ENCODE data around the gene FKBP9.
"Not testable (repeated sequence)": the region's sequence is repeated elsewhere in the genome, so short reads cannot be mapped to it uniquely, and the experiment has no call there.

FKBP9 gene

DNA sequence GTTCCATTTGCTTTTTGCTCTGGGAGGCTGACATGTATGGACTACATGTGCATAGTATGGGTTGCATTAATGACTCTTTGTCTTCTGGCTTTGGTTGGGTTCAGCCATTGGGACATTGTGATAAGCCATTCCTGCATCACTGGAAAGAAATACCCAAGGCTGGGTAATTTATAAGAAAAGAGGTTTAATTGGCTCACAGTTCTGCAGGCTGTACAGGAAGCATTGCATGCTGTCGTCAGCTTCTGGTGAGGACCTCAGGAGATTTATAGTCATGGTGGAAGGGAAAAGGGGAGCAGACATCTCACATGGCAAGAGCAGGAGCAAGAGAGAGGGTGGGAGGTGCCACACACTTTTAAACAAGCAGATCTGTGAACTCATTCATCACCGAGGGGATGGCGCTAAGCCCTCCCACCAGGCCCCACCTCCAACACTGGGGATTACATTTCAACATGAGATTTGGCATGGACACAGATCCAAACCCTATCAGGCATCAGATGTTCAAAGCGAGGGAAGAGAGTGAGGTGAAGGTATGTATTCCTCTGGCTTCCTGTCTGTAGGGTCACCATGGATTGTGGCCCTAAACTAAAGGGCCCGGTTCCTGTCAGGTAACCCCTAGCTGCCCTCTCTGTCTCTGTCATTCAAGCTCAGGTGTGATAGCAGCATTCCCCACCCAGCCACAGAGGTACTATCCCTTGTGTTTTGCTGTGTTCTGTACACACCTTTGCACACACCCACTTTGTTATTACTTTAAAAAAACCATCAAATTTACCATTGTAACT, 9.4 kb downstream of the FKBP9 start:
- DNase-seq; H3K27me3 ChIP-seq; H3K27ac ChIP-seq; H3K4me3 ChIP-seq; intact Hi-C loops (cut with DNase I; ENCODE audit: low total_unique reads); H3K36me3 ChIP-seq; H3K4me1 ChIP-seq; H3K9me3 ChIP-seq: not testable (repeated sequence)

DNA sequence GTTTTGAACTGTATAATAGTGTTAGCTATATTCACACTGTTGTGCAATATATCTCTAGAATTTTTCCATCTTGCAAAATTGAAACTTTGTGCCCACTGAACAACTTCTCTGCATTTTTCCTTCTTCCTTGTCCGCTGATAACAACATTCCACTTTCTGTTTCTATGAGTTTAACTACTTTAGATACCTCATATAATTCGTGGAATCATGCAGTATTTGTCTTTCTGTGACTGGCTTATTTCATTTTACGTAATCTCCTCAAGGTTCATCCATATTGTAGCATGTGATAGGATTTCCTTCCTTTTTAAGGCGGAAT, 10.0 kb downstream of the FKBP9 start:
- H3K4me1 ChIP-seq; DNase-seq; H3K27me3 ChIP-seq; H3K36me3 ChIP-seq; H3K4me3 ChIP-seq; intact Hi-C loops (cut with DNase I; ENCODE audit: low total_unique reads); H3K9me3 ChIP-seq; H3K27ac ChIP-seq: not testable (repeated sequence)

DNA sequence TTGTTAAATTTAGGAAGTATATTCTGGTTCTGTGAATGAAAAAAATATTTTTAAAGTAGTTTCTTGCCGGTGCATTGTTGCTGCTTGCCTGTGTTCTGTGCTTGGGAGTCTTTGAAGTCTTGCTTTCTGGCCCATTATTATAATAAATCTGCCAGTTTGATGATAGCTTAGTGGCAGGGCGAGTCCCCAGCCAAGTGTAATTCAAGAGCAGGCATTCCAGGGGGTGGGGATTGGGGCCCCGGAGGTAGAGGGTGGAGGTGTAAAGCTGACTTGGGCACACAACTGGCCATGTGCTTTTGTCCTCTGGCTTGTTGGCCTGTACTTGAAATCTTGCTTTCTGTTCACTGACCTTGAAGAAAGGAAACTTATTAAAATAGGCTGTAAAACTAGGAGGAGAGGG, 14.7 kb downstream of the FKBP9 start:
- DNase-seq; H3K27ac ChIP-seq; H3K4me1 ChIP-seq; intact Hi-C loops (cut with DNase I; ENCODE audit: low total_unique reads); H3K36me3 ChIP-seq; H3K27me3 ChIP-seq; H3K9me3 ChIP-seq; H3K4me3 ChIP-seq: not testable (repeated sequence)

DNA sequence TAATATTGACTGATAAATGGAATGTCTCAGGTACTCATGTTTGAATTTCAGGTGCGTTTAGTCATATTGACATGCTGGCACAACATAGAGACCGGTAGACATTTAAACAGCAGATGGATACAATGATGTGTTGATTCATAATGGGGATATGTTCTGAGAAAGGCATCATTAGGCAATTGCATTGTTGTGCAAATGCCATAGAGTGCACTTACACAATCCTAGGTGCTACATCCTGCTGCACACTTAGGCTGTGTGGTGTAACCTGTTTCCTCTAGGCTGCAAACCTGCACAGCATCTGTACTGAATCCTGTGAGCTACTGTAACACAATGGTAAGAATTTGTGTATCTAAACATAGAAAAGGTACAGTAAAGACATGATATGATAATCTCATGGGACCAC, 19.9 kb downstream of the FKBP9 start:
- peaks cover 9 to 13% (median 11%) of the 10 kb centered on the region in 3 donors for H3K36me3 ChIP-seq
- H3K4me3 ChIP-seq; H3K27me3 ChIP-seq; intact Hi-C loops (cut with DNase I; ENCODE audit: low total_unique reads); DNase-seq; H3K4me1 ChIP-seq; H3K27ac ChIP-seq; H3K9me3 ChIP-seq: not testable (repeated sequence)

DNA sequence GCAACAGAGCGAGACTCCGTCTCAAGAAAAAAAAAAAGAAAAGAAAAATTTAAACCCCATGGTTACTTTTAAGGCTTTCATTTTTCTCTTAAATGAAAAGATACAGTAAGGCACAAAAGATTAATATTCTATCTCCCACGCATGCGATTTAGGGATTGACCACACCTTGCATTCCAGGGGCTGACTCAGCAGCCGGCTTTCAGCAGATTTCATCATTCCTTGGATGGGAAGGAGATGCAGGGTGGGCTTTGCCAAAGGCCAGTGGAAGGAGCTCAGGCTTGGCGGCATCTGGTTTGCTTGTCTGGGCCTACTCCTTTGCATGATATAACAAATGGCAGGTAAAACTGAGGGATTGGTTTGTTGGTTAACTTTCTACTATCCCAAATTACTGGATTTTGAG, 22.0 kb downstream of the FKBP9 start:
- peaks cover 11 to 14% (median 11%) of the 10 kb centered on the region in 3 donors for H3K36me3 ChIP-seq
- H3K27me3 ChIP-seq; intact Hi-C loops (cut with DNase I; ENCODE audit: low total_unique reads); H3K4me1 ChIP-seq; H3K9me3 ChIP-seq; DNase-seq; H3K27ac ChIP-seq; H3K4me3 ChIP-seq: not testable (repeated sequence)

DNA sequence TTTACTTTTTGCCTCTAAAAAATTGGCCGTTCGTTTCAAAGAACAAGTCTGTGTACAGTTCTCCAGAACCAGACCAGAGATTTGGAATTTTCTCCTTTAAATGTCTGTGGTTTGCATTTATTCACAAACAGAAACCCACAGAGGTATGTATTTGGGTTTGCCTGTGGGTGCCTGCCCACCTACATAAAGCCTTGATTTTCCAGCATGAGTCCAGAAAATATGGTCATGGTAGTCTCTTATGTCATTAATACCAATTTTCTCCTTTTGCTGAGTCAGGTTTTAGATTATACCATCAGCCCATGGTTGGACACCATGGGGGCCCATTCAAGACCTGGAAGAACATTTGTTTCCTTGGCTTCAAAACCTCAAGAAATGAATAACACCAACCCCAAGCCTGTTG, 22.7 kb downstream of the FKBP9 start:
- H3K27me3 ChIP-seq; H3K4me3 ChIP-seq; H3K9me3 ChIP-seq; H3K4me1 ChIP-seq; intact Hi-C loops (cut with DNase I; ENCODE audit: low total_unique reads); DNase-seq; H3K27ac ChIP-seq: not testable (repeated sequence)
- peaks cover 11 to 15% (median 14%) of the 10 kb centered on the region in 3 donors for H3K36me3 ChIP-seq

DNA sequence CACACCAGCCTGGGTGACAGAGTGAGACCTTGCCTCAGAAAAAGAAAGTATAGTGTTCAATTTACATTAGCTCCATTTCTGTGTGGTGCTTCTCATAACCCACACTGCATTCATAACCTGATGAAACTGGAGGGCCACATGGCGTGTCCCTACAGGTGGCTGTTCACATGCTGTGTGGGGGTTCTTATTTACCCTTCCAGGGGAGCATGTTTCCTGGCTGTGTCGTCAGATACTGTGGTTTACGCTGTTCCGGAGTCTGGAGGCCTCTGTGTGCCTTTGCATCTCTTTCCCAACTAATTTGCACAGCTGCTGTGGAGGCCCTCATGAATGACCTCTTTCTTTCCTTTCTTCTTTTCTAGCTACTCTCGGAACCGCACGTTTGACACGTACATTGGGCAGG, 30.9 kb downstream of the FKBP9 start:
- H3K4me1 ChIP-seq; DNase-seq; H3K9me3 ChIP-seq; intact Hi-C loops (cut with DNase I; ENCODE audit: low total_unique reads); H3K27me3 ChIP-seq; H3K27ac ChIP-seq; H3K4me3 ChIP-seq: not testable (repeated sequence)
- H3K36me3 ChIP-seq, result peaks cover 3 to 20% (median 15%) of the 10 kb centered on the region in 3 donors

DNA sequence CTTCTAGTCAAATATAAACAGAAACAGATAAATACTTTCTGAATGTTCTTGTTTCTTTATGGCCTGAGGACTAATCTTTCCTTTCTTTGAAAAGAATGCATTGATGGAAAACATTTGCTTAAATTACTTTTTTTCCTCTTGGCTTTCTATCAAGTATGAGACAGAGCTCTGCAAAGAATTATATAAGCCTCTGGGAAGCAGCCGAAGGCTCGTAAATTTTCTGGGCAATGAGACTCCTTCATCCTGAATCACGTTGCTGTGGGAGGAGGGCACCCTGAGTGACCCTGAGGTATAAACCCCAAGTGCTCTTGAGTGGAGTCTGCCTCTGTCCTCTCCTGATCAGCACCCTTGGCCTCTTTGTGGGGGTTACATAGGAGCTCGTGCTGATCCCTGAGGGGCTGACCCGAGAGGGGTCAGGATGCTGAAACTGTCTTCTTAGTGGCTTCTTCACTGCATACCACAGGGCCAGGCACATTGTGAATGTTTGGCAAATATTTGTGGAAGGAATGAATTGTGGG, 33.9 kb downstream of the FKBP9 start:
- intact Hi-C loops (cut with DNase I; ENCODE audit: low total_unique reads), result not testable (repeated sequence)
- peak overlapping the region in 1 of 2 donors; percentile 43 for H3K27ac ChIP-seq
- peaks cover under 1 to 10% (median 3%) of the 10 kb centered on the region in 3 donors for H3K36me3 ChIP-seq

DNA sequence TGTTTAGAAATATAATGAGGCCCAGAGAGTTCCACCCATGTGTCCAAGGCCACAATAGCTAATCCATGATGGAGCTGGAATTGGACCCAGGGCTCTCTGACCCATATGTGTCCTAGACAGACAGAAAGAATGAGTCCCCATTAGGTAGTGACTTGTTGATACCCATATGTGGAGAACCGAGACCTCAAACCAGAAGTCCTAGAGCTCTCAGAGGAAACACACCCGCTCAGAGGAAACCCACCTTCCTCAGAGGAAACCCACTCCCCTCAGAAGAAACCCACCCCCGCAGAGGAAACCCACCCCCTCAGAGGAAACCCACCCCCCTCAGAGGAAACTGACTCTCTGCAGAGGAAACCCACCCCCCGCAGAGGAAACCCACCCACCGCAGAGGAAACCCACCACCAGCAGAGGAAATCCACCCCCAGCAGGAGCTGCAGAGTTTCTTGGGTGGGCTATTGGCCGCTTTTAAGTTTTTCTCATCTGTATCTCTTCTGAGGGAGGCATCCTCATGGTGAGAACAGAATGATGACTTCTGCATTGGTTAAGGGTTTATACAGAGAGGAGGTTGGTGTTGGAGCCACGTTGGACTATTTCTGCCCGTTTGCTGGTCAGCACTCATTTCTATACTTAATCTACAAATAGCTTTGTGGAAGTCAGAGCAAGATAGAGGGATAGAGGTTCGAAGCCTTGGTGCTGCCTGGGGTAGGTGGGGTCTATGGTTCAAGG, 34.9 kb downstream of the FKBP9 start:
- H3K4me3 ChIP-seq; H3K27me3 ChIP-seq; H3K27ac ChIP-seq; intact Hi-C loops (cut with DNase I; ENCODE audit: low total_unique reads); H3K36me3 ChIP-seq; H3K4me1 ChIP-seq; H3K9me3 ChIP-seq; DNase-seq: not testable (repeated sequence)

More for the DNA sequence above, 33.9 kb downstream of the FKBP9 start:
- not testable (repeated sequence) for H3K4me3 ChIP-seq, H3K9me3 ChIP-seq, H3K27me3 ChIP-seq, H3K4me1 ChIP-seq, DNase-seq

DNA sequence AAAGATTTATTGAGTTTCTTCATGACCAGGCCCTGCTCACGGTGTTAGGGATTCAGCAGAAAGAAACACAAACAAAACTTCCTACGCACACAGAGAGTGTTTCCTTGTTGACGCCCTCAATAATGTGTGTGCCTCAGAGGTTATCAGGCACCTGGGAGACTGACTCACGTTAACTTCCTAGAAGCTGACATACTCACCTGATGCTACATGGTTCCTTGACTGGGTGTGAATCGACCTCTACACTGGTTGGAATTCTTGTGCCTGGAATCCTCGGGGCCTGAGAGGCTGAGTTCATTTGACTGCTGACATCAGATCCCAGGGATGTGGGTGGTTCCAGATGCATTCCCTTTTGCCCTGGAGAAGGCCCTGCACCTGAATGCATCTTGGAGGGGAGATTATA, 35.5 kb downstream of the FKBP9 start:
- H3K27ac ChIP-seq; H3K27me3 ChIP-seq; H3K4me1 ChIP-seq; H3K4me3 ChIP-seq; DNase-seq; H3K9me3 ChIP-seq; H3K36me3 ChIP-seq; intact Hi-C loops (cut with DNase I; ENCODE audit: low total_unique reads): not testable (repeated sequence)

DNA sequence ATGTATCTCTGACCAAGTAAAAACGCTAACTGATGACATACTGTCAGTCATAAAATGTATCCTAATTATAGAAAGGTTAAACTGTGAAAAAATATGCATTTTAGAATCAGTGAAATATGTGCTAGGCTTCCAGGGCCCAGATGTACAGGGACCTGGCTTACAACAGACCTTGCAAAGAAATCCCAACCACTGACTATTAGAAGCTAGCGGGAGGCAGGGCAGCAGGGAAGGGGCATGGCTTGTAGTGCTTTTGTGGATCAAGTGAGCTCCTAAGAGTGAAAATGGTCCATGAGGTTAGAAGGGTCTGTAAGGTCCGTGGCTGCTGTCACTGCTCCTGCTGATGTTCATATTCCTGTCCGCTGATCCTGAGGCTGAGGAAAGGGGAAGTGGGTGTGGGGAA, 40.7 kb downstream of the FKBP9 start:
- H3K27me3 ChIP-seq; intact Hi-C loops (cut with DNase I; ENCODE audit: low total_unique reads); H3K36me3 ChIP-seq; DNase-seq; H3K9me3 ChIP-seq: not testable (repeated sequence)
- Histone ChIP-seq H3K4me3 (peak overlapping the region in 1 of 2 donors; percentile 29), H3K4me1 (peaks cover 0 to 15% (median 6%) of the 10 kb centered on the region in 4 donors), H3K27ac (peak overlapping the region in 1 of 2 donors; percentile 37)

DNA sequence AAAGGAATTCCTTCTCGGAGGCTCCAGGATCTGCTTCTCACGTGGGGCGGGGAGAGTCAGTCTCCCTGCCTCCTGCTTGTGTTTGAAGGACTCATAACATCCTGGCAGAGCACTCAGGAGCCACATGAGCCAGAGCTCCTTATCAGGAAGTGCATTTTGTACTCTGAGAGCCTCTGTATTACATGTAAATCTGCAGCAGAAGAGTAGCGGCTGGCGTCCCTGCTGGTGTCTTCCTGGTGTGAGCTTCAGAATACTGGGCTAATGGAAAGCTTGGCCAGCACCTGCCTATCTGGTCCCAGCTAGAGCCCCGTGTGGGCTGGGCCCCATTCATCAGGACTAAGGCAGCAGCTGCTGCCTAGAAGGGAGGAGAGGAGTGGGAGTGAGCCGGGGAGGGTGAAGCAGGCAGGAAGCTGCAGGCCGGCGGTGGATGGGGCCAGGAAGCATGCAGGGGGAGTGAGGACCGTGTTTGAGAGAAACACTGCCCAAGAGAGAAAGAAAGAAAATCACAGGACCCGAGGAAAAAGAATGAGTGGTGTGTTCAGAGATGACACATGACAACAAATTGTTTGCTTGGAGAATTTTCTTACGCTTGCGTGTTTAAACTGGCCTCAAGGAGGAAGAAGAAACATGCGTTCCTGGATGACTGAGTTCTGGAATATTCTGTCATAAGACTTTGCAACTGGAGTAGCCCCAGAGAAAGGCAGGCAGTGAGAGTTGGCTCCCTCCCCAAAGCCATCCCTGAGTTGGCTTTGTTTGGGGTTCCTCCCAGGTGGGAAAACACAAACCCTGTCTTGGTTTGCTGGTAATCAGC, 41.3 kb downstream of the FKBP9 start:
- H3K4me3 ChIP-seq, result peak overlapping the region in 1 of 2 donors; percentile 29
- H3K9me3 ChIP-seq; H3K36me3 ChIP-seq; intact Hi-C loops (cut with DNase I; ENCODE audit: low total_unique reads); H3K27me3 ChIP-seq: not testable (repeated sequence)
- DNase-seq, result peak; percentile 61 to 73
- peak overlapping the region; percentile 37 to 44 for H3K27ac ChIP-seq
- peaks cover 0 to 15% (median 6%) of the 10 kb centered on the region in 4 donors for H3K4me1 ChIP-seq

DNA sequence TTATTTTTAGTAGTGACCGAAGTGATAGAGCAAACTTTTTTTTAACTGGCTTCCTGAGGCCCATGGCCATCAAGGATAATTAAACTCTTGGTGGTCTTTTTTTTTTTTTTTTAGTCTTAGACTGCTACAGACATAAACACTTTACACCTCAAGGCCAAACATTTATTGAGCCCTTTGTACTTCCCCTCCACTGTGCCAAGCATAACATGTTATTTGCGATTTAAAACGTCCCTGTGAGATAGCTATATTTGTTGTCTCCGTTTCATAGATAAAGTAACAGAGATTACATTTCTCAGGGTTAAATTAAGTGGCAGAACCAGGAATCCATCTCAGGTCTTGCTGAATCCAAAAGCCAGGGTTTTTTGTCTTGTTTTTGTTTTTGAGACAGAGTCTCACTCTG, 42.1 kb downstream of the FKBP9 start:
- Histone ChIP-seq H3K4me1 (peaks cover 0 to 15% (median 6%) of the 10 kb centered on the region in 4 donors), H3K27ac (peak overlapping the region in 1 of 2 donors; percentile 44), H3K36me3 (peaks cover 0 to 16% (median 11%) of the 10 kb centered on the region in 3 donors)
- H3K9me3 ChIP-seq; H3K4me3 ChIP-seq; DNase-seq; intact Hi-C loops (cut with DNase I; ENCODE audit: low total_unique reads); H3K27me3 ChIP-seq: not testable (repeated sequence)

Measured in tibial artery (tissue), 4 donors.